HepG2 (cell line): ENCODE results near the gene MEF2D. TPM values are rescaled to one million over a fixed set of nuclear protein-coding genes. Genes with fewer than 3 reads are reported as not detected.
A peak's percentile ranks its signal among the peaks of the same experiment; 100 is the strongest.

Experiments
- HIVEP1 ChIP-seq: sonication (generic); formaldehyde crosslinking; IDR thresholded peaks from 2 replicates; pipeline ENCODE4 v1.4.0; 2020; ENCODE audit warnings: mild to moderate bottlenecking, missing genetic modification reagents
- HMGXB3 ChIP-seq: sonication (generic); formaldehyde crosslinking; IDR thresholded peaks from 2 replicates; pipeline ENCODE4 v1.4.0; 2020; ENCODE audit warnings: missing genetic modification reagents, borderline replicate concordance
- MTF2 ChIP-seq: sonication (generic); formaldehyde crosslinking; IDR thresholded peaks from 2 replicates; pipeline ENCODE4 v1.5.0; 2020; ENCODE audit warnings: missing genetic modification reagents, borderline replicate concordance
- NCOA2 ChIP-seq: sonication (generic); formaldehyde crosslinking; IDR thresholded peaks from 2 replicates; pipeline ENCODE4 v1.8.0; 2022; ENCODE audit warnings: inconsistent platforms
- PREB ChIP-seq: sonication (generic); formaldehyde crosslinking; IDR thresholded peaks from 2 replicates; pipeline ENCODE4 v1.4.0; 2020; ENCODE audit warnings: missing genetic modification reagents
- ZBTB21 ChIP-seq: sonication (generic); formaldehyde crosslinking; IDR thresholded peaks from 2 replicates; pipeline ENCODE4 v1.4.0; 2020; ENCODE audit warnings: missing genetic modification reagents
- ZFY ChIP-seq: sonication (generic); formaldehyde crosslinking; IDR thresholded peaks from 2 replicates; pipeline ENCODE4 v1.4.0; 2020; ENCODE audit warnings: missing genetic modification reagents
- ZNF713 ChIP-seq: sonication (generic); formaldehyde crosslinking; IDR thresholded peaks from 2 replicates; pipeline ENCODE4 v1.4.0; 2020; ENCODE audit warnings: mild to moderate bottlenecking, missing genetic modification reagents
- ZSCAN30 ChIP-seq: sonication (generic); formaldehyde crosslinking; IDR thresholded peaks from 2 replicates; pipeline ENCODE4 v1.5.0; 2020; ENCODE audit warnings: mild to moderate bottlenecking, missing genetic modification reagents
- polyA plus RNA-seq, 8 experiments: library from polyadenylated mRNA; depleted of rRNA in 3 of 8; stranded (reverse) in 7 of 8; unstranded in 1 of 8; fragments of >200 nt; fragmentation: Illumina TruSeq in 4 of 8; extraction: Trizol in 4 of 8; gene quantifications; 2 replicates each; pipeline versions ENCODE4 v1.2.1 to v1.2.3, GENCODE V29; 2011 to 2016; ENCODE audit warnings: low read depth in 4 of 8, missing spikeins in 1 of 8, mixed read lengths in 1 of 8; ENCODE audit not compliant: insufficient read depth in 1 of 8
- total RNA-seq, 5 experiments: library from RNA; depleted of rRNA; stranded (reverse); fragments of >200 nt; fragmentation: Illumina TruSeq; extraction: Trizol; gene quantifications; 2 replicates each; pipeline ENCODE4 v1.2.3, GENCODE V29; 2016; ENCODE audit warnings: low read depth in 1 of 5
- TF ChIP-seq, protein P1 (sequence below): sonication (generic); formaldehyde crosslinking; IDR thresholded peaks from 2 replicates; pipeline ENCODE4 v1.4.0; 2020; ENCODE audit warnings: missing genetic modification reagents, mild to moderate bottlenecking, borderline replicate concordance
- TF ChIP-seq, protein P2 (sequence below): sonication (generic); formaldehyde crosslinking; IDR thresholded peaks from one replicate; pipeline ENCODE4 v1.5.1; 2020; ENCODE audit warnings: mild to moderate bottlenecking, missing genetic modification reagents; ENCODE audit errors: not compliant biosample characterization

MEF2D gene
- total and polyA plus RNA-seq, 2 of the 13 experiments (the other 11 are each of a cell fraction or from before 2014, with no cell fraction given), result 1.6 to 3.9 TPM

DNA sequence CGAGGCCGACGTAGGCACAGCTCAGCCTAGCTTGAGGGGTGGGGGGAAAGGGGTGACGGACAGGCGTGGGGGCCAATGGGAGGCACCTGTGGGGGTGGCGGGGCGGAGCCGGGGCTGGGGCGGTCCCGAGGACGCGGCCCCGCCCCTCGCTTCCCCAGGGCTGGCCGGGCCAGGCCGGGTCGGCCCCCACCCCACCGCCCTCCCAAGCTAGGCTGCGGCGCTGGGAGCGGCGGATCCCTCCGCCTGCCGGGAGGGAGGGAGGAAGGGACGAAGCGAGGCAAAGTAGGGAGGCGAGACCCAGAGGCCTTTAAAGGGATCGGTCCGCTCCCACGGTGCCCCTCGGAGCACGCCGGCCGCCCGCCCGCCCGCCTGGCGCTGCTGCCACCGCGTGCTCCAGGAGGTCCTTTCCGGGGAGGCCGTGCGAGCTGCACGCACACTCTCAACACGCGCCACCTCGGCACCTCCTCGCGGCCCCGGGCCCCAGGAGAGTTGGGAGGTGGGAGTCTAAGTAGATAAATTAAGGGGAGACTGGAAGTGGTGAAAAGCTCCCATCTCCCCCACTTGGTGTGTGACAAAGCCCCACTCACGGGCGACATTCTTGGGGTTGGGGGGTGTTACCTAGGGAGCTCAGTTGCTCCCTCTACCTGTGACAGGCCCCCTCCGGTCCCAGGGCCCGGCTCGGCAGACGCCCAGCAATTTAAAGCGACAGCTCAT lies 375 bp upstream of the MEF2D start (continued):
- TF ChIP-seq, protein P1, sequence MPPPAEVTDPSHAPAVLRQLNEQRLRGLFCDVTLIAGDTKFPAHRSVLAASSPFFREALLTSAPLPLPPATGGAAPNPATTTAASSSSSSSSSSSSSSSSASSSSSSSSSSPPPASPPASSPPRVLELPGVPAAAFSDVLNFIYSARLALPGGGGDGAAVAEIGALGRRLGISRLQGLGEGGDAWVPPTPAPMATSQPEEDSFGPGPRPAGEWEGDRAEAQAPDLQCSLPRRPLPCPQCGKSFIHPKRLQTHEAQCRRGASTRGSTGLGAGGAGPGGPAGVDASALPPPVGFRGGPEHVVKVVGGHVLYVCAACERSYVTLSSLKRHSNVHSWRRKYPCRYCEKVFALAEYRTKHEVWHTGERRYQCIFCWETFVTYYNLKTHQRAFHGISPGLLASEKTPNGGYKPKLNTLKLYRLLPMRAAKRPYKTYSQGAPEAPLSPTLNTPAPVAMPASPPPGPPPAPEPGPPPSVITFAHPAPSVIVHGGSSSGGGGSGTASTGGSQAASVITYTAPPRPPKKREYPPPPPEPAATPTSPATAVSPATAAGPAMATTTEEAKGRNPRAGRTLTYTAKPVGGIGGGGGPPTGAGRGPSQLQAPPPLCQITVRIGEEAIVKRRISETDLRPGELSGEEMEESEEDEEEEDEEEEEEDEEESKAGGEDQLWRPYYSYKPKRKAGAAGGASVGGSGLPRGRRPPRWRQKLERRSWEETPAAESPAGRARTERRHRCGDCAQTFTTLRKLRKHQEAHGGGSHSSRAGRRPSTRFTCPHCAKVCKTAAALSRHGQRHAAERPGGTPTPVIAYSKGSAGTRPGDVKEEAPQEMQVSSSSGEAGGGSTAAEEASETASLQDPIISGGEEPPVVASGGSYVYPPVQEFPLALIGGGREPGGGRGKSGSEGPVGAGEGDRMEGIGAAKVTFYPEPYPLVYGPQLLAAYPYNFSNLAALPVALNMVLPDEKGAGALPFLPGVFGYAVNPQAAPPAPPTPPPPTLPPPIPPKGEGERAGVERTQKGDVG (CRISPR knock-in tag), result peak; percentile 57; the same call in 1 of the 2 replicates
- TF ChIP-seq HIVEP1 (CRISPR knock-in tag) (peak; percentile 70), MTF2 (CRISPR knock-in tag) (peak; percentile 90), NCOA2 (CRISPR knock-in tag) (0 out of 2 replicates have a peak, but pooled peaks have one; percentile 10), PREB (CRISPR knock-in tag) (no peak), ZSCAN30 (CRISPR knock-in tag) (0 out of 2 replicates have a peak, but pooled peaks have one; percentile 53), ZNF713 (CRISPR knock-in tag) (peak; percentile 82; the same call in 1 of the 2 replicates), ZBTB21 (no peak; the same call in 1 of the 2 replicates), HMGXB3 (CRISPR knock-in tag) (0 out of 2 replicates have a peak, but pooled peaks have one; percentile 25), ZFY (CRISPR knock-in tag) (peak; percentile 82)
- TF ChIP-seq, protein P2, sequence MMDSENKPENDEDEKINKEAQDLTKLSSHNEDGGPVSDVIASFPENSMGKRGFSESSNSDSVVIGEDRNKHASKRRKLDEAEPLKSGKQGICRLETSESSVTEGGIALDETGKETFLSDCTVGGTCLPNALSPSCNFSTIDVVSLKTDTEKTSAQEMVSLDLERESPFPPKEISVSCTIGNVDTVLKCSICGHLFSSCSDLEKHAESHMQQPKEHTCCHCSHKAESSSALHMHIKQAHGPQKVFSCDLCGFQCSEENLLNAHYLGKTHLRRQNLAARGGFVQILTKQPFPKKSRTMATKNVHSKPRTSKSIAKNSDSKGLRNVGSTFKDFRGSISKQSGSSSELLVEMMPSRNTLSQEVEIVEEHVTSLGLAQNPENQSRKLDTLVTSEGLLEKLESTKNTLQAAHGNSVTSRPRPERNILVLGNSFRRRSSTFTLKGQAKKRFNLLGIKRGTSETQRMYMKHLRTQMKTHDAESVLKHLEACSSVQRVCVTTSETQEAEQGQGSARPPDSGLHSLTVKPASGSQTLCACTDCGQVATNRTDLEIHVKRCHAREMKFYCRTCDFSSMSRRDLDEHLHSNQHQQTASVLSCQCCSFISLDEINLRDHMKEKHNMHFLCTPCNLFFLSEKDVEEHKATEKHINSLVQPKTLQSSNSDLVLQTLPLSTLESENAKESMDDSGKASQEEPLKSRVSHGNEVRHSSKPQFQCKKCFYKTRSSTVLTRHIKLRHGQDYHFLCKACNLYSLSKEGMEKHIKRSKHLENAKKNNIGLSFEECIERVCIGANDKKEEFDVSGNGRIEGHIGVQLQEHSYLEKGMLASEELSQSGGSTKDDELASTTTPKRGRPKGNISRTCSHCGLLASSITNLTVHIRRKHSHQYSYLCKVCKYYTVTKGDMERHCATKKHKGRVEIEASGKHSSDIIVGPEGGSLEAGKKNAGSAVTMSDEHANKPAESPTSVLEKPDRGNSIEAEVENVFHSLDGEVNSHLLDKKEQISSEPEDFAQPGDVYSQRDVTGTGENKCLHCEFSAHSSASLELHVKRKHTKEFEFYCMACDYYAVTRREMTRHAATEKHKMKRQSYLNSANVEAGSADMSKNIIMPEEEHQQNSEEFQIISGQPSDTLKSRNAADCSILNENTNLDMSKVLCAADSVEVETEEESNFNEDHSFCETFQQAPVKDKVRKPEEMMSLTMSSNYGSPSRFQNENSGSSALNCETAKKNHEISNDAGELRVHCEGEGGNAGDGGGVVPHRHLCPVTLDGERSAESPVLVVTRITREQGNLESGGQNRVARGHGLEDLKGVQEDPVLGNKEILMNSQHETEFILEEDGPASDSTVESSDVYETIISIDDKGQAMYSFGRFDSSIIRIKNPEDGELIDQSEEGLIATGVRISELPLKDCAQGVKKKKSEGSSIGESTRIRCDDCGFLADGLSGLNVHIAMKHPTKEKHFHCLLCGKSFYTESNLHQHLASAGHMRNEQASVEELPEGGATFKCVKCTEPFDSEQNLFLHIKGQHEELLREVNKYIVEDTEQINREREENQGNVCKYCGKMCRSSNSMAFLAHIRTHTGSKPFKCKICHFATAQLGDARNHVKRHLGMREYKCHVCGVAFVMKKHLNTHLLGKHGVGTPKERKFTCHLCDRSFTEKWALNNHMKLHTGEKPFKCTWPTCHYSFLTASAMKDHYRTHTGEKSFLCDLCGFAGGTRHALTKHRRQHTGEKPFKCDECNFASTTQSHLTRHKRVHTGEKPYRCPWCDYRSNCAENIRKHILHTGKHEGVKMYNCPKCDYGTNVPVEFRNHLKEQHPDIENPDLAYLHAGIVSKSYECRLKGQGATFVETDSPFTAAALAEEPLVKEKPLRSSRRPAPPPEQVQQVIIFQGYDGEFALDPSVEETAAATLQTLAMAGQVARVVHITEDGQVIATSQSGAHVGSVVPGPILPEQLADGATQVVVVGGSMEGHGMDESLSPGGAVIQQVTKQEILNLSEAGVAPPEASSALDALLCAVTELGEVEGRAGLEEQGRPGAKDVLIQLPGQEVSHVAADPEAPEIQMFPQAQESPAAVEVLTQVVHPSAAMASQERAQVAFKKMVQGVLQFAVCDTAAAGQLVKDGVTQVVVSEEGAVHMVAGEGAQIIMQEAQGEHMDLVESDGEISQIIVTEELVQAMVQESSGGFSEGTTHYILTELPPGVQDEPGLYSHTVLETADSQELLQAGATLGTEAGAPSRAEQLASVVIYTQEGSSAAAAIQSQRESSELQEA, result no peak
